HG03060 (cell line): Measurements from ENCODE around the gene DUS1L.

Source experiments
- ATAC-seq: cut with Tn5 transposase; IDR thresholded peaks from one replicate; pipeline ENCODE4 v1.9.1; 2021; ENCODE audit warnings: low read depth, moderate number of reproducible peaks; ENCODE audit not compliant: unreplicated experiment

Gene DUS1L

DNA sequence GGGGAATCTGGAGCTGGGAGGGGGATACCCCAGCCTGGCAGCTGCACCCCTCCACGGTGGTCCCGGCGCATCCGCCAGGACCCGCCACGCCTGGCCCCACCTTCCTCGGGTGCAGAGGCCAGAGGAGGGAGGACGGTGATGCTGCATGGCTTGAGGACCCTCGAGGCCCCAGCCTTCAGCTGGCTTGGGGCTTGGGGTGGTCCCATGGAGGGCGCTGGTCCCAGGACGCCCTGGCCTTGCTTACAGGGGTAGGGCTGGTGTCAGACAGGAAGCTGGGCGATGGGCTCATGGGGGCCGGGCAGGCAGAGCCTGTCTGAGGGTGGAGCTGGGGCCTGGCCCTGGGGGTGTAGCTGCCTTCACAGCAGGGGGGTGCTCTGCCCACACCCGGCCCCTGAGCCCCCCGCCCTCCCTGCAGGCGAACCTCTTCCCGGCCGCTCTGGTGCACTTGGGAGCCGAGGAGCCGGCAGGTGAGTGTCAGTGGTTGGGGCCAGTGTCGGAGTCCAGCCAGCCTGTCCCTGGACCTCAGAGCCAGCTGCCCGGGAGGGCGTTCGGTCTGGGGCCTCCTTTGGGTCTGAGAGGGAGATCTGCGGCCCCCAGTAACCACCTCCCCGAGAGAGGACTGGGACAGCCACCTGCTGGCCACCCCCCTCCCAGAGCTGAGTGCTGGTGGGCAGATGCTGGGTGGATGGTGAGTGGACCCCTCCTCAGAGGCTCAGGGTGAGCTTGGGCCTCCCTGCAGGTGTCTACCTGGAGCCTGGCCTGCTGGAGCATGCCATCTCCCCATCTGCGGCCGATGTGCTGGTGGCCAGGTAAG lies 49.3 kb downstream of the DUS1L start:
- no peak for ATAC-seq

DNA sequence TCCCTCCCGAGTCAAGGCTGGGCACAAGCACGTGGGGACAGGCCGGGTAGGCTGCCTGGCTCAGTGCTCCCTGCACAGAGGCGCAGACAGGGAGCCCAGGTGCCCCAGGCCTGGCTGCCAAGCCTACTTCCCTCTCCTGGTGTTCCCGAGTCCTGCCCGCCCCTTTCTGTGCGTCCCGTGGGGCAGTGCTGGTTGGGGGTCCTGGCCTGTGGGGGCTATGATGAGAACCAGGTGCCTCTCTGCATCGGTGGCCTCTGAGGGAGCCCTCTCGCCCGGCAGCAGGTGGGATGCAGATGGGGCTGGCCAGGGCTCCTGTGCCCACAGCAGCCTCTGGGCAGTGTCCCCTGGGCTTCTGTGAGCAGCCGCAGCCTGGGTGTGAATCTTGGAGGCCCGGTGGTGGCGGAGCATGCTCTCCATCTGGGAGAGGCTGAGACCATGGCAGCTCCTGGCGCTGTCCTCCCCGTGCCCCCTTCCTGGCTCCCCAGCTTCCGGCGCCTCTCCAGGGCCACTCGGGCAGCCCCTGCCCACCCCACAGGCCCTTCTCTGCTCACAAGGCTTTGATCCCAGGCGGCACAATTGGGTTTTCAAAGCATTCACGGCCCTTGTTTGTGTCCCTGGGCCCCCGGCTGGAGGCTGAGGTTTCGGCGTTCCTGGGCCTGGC lies 50.2 kb downstream of the DUS1L start:
- ATAC-seq, result no peak

DNA sequence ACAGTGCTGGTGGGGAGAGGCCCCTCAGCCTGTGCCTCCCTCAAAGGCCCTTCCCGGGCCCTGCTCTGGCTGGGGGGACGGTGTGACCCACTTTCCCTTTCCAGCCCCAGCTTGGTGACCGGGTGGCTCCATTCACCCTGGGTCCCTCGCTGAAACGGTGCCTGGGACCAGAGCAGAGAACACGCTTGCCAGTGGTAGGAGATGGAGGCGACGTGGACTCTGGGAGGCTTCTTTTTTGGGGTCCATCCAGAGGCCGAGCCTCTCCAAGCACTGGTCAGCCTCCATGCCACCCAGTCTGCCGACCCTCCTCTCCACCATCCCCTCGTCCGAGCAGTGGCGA lies 50.7 kb downstream of the DUS1L start:
- no peak for ATAC-seq

DNA sequence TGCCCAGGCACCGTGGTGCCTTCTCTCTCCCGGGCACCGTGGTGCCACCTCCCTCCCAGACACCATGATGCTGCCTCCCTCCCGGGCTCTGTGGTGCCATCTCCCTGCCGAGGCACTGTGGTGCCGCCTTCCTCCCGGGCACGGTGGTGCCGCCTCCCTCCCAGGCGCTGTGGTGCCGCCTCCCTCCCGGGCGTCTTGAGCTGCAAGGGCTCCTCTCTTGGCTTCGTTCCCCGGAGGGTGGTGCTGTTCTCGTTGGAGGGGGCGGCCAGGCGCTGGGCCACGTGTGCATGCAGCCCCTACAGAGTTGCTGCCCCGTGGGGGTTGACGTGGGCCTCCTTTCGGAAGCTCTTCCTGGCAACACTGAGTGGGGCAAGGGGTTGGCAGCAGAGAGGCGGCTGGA lies 51.2 kb downstream of the DUS1L start:
- ATAC-seq, result no peak

DNA sequence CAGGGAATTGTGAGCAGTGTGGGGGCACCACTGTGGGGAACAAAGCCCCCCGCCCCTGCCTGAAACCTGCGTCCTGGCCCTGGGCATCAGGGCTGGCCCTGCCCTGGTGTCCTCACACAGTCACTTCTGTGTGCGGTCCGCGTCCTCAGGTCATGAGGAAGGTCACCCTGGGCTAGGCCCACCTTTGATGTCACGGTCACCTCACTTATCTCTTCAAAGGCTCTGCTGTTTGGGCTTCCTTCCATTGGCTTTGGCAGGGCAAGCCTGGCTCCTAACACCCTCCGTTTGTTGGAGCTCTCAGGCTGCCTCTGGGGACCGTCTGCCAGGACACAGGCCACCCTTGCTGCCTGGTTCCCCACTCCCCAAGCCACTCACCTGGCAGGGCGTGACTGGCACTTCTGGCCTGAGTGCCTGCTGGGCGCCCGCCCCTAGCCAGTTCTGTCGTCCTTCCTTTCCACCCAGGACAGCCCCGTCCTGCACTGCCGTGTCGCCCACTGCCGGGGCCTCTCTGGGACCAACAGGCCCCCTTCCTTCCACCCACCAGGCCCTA lies 51.8 kb downstream of the DUS1L start:
- no peak for ATAC-seq

DNA sequence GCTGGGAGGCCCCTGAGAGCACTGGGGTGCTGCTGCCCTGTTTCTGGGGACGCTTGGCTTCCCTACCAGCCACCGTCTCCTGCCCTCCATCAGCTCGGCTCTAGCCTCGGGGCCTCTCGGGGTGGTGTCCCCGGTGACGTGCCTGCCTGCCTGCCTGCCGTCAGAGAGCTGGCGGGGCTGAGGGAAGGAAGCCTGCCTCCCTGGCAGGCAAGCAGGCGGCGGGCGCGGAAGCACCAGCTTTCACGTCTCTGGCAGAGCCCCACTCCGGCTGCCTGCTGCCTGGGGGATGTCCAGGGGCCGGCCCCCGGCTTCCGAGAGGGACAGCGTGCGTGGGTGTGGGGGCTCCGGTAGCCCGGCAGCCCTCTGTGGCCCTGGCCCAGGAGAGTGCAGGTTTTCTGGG lies 52.3 kb downstream of the DUS1L start:
- no peak for ATAC-seq

DNA sequence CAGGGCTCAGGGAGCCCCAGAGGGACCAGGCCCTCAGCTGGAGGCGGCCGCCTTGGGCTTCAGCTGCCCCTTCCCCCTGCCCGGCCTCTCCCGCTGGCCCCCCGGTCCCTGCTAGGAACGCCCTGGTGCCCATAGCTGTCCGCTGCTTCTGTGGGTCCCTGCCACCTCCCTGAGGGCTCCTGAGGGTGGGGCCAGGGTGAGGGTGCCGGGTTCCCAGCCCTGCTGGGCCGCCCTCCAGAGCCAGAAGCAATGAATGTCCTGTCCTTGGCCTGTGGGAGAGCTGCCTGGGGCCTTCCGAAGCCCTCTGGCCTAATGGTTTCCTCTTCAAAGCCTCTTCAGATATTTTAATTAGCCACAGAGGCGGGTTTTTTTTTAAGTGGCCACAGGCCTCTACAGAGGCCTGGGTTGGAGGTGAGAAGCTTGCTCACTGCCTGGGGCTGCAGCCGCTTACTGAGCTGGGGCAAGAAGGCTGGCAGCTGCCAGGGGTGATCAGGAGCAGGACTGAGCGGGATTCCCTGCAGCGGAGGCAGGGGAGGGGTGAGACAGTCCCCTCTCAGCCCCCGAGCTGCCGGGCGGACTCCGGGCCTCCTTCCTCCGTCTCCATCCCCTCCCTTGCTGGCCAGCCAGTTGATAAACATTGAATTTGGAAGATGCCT lies 52.8 kb downstream of the DUS1L start:
- no peak for ATAC-seq

DNA sequence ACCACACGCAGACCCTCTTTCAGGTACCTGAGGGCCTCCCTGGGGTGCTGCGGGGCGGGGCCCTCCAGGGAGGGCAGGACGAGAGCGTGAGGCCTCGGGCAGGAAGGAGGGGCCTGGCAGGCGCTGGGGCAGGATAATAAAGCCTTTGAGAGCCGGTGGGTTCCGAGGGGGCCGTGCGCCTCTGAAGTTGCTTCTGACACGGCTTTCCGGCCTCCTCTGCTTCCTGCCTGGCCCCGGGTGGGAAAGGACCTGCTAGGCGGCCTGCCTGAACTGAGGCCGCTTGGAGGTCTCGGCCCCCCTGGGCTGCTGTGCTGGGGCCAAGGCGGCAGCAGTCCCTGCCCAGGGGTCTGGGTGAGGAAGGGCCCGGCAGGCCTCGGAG lies 53.4 kb downstream of the DUS1L start:
- ATAC-seq, result no peak

DNA sequence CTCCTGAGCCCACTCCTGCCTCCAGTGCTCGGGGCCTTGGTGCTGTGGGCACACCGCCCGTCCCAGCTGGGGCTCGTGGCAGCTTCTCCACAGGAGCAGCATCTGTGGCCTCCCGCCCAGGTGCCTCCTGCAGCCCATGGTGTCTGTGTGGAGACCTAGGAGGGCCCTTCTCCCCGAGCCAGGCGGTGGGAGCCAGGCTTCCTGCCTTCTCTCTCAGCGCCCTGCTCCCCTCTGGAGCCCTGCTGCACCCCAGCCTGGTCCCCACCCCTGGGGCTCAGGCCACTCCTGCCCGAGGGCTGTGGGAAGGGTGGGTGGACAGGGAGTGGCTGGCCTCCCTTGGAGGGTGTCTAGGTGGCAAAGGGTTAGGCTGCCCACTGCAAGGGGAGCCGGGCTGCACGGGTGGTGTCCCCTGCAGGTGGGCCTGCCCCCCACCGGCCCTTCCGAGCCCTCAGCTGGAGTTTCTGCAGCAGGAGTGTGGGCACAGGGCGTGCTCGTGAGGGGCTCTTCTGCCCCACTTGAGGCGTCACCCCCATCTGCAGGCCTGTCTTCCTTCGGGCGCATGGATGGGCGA lies 53.9 kb downstream of the DUS1L start:
- ATAC-seq, result no peak

DNA sequence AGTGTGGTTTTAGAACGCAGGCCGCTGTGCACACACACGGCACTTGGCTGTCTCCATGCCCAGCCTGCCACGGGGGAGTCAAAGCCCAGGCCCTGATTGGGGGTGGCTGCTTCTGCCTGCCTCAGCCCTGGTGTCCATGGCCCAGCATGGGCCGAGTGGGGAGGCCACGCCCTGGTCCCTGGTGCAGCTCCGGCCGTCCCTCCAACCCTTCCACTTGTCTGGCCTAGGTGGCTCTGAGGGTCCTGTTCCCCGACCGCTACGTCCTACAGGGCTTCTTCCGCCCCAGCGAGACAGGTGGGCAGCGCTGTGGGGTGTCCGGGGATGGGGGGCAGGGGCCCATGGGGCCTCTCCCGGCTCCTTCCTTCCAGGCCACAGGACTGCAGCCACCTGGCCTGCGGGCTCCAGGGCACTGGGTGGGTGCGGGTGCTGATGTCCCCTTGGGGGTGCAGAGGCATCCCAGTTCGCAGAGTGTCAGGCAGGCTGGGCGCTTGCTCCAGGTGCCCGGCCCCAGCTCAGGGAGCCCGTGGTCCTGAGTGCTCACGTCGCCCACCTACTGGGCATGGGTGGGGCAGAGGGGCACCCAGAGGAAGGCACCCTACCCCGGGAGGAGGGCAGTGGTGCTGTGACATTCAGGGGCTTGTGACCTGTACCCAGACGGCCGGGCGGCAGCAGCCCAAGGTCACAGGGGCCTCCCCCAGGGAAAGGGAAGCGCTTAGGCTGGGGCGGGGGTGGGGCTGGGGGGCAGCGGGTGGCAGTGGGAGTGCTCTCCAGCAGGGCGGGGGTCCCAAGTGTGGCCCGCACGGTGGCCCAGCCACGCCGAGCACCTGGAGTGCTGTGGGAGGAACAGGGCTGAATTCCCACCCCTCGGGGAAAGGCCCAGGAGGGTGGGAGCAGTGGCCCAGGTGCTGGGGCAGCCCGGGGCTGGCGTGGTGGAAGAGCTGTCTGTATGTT lies 54.8 kb downstream of the DUS1L start:
- no peak for ATAC-seq

DNA sequence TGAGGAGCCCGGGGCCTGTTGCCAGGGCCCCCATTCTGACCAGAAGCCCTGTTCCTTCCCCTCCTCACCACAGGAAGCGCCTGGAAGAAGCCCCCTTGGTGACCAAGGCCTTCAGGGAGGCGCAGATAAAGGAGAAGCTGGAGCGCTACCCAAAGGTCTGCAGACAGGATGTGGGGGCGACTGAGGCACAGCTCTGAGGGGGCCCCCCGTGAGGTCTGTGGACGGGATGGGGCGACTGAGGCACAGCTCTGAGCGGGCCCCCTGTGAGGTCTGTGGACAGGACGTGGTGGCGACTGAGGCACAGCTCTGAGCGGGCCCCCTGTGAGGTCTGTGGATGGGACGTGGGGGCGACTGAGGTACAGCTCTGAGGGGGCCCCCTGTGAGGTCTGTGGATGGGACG lies 56.2 kb downstream of the DUS1L start:
- no peak for ATAC-seq

DNA sequence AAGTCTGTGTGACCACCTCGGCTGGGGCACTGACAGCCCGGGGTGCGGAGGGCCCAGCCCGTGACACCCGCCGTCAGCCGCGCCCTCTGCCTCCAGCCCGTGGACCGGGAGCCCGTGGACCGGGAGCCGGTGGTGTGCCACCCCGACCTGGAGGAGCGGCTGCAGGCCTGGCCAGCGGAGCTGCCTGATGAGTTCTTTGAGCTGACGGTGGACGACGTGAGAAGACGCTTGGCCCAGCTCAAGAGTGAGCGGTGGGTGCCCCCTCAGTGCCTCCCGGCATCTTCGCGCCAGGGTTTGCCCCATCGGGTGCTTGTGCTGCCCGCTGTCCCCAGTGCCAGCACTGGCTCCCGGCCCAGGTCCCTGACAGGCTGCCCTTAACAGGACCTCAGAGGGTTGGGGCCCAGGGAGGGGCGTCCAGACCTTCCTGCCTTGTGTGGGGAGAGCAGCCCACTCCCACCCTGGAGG lies 56.6 kb downstream of the DUS1L start:
- ATAC-seq, result no peak

DNA sequence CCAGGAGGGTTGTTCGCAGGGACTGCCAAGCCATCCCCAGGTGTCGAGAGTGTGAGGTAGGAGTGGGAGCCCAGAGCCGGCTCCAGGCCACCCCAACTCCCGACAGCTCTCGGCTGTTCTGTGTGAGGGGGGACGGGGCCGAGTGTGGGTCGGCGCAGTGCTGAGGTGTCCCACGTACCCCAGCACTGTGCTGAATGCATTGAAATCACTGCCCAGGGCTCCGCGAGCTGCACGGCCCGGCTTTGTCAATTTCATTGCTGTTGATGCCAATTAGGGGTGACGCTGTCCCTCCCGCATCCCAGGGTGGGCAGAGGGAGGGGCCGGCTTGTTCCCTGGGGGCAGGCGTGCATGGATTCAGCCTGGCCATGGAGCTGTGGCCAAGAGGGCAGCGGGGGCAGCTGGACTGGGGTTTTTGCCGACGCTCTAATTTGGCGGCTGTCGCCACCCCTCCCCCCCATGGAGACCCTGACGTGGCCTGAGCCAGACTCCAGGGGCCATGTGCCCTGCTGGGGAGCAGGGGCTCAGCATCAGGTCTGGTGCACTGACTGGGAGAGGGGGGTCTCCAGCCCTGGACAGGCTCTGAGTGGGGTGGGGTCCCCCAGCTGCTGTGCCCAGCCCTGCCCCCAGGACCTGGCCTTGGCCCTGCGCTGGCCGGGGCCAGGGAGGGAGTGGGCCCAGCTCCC lies 57.2 kb downstream of the DUS1L start:
- ATAC-seq, result no peak
